ENCODE measurements around the gene PIN4. TPM values are rescaled to one million over a fixed set of nuclear protein-coding genes. Genes with fewer than 3 reads are reported as not detected.
"Not testable (repeated sequence)": the region's sequence is repeated elsewhere in the genome, so short reads cannot be mapped to it uniquely, and the experiment has no call there.

Gene PIN4
- total and polyA plus RNA-seq, 2 donors: 27.2 to 37.7 TPM

DNA sequence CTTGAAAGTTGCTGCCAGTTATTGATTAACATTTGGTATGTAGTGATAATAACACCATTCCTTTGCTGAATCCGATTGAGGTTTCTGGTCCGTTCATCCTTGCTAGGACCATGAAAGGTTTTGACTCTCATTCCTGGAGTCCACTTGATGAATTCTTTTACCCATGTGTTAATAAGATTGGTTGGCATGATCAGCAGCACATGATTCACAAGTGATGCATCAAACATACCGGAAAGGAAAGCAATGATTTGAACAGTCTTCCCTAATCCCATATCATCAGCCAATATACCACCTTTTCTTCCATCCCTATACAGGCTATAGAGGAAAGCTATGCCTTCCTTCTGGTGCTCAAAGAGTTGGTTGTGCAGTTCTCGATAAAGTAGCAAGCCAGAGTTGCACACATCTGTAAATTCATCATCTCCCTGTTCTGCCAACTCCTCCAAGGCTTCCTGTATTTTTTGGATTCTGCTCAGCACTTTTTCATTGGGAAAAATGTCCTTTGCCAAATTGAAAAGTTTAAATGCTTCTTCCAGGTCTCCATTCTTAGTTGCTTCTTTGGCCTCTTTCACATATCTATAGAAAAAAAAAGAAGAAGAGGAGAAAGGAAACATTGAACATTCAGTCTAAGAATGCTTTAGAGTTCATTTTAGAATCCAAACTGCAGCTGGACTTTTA lies 26.7 kb downstream of the PIN4 start:
- no peaks in the 10 kb centered on the region for H3K27me3 ChIP-seq (ENCODE audit: control insufficient read depth in 2 of 2, insufficient read depth in 1 of 2, low read length in 1 of 2)
- no peak overlapping the region for H3K27ac ChIP-seq (ENCODE audit: low read depth in 1 of 2, low read length in 1 of 2)
- H3K4me3 ChIP-seq (ENCODE audit: low read length in 2 of 2): no peak overlapping the region
- H3K36me3 ChIP-seq (ENCODE audit: control insufficient read depth in 2 of 2, insufficient read depth in 2 of 2, low read length in 1 of 2): peaks cover 11 to 17% of the 10 kb centered on the region in 2 donors
- 99% methylated on average over 4 of the region's 4 CpGs for WGBS
- no peaks in the 10 kb centered on the region for H3K4me1 ChIP-seq (ENCODE audit: control insufficient read depth in 2 of 2, insufficient read depth in 2 of 2, low read length in 2 of 2)
- H3K9me3 ChIP-seq (ENCODE audit: control insufficient read depth in 2 of 2, insufficient read depth in 1 of 2, low read length in 1 of 2): no peaks in the 10 kb centered on the region
- DNase-seq (ENCODE audit: low read depth in 6 of 9, low spot score in 9 of 9): no peak

DNA sequence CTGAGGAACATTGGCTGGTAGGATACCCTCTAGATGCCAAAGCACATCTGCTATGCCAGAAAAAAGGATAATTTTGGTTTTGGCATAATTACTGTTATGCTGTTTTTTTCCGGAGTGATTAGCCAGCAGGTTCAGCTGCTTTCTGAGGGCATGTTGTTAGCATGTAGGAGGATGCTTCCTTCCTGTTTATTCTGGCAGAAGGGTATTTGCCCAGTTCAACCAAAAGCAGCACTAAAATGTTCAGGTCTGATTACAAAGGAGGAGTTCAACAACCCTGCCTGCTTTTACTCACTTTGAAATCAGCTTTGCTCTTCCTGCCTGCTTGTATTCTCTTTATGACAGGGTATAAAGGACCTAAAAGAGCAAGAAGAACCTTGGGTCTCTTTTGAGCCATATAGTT lies 35.4 kb downstream of the PIN4 start:
- H3K4me3 ChIP-seq (ENCODE audit: low read length in 2 of 2): no peak overlapping the region
- DNase-seq (ENCODE audit: low read depth in 6 of 9, low spot score in 9 of 9): no peak
- WGBS: 88% methylated on average over 1 of the region's 1 CpG

DNA sequence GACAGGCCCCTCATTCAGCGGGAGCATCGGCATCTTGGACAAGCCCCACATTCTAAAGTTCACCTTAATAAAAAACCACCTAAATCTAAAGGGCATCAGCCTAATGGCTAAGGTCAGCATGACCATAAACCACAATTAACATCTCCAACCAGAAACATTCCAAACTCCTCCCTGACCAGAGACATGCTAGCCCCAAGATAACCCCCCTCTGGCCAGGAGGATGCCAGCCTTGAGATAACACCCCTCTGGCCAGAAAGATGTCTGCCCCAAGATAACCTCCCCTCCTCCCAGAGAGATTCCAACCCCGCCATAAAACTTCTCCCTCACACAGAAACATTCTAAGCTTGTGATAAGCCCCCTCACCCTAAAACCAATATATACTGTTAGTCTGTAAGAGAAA lies 38.8 kb downstream of the PIN4 start:
- not testable (repeated sequence) for H3K36me3 ChIP-seq (ENCODE audit: control insufficient read depth in 2 of 2, insufficient read depth in 2 of 2, low read length in 1 of 2); H3K4me3 ChIP-seq (ENCODE audit: low read length in 2 of 2); H3K27me3 ChIP-seq (ENCODE audit: control insufficient read depth in 2 of 2, insufficient read depth in 1 of 2, low read length in 1 of 2); H3K4me1 ChIP-seq (ENCODE audit: control insufficient read depth in 2 of 2, insufficient read depth in 2 of 2, low read length in 2 of 2); H3K27ac ChIP-seq (ENCODE audit: low read depth in 1 of 2, low read length in 1 of 2); H3K9me3 ChIP-seq (ENCODE audit: control insufficient read depth in 2 of 2, insufficient read depth in 1 of 2, low read length in 1 of 2); DNase-seq (ENCODE audit: low read depth in 6 of 9, low spot score in 9 of 9)
- WGBS: 94% methylated on average over 3 of the region's 3 CpGs

More for the DNA sequence above, 35.4 kb downstream of the PIN4 start:
- Histone ChIP-seq H3K27ac (ENCODE audit: low read depth in 1 of 2, low read length in 1 of 2) (no peak overlapping the region), H3K9me3 (ENCODE audit: control insufficient read depth in 2 of 2, insufficient read depth in 1 of 2, low read length in 1 of 2) (no peaks in the 10 kb centered on the region), H3K4me1 (ENCODE audit: control insufficient read depth in 2 of 2, insufficient read depth in 2 of 2, low read length in 2 of 2) (no peaks in the 10 kb centered on the region), H3K27me3 (ENCODE audit: control insufficient read depth in 2 of 2, insufficient read depth in 1 of 2, low read length in 1 of 2) (no peaks in the 10 kb centered on the region), H3K36me3 (ENCODE audit: control insufficient read depth in 2 of 2, insufficient read depth in 2 of 2, low read length in 1 of 2) (no peaks in the 10 kb centered on the region)

DNA sequence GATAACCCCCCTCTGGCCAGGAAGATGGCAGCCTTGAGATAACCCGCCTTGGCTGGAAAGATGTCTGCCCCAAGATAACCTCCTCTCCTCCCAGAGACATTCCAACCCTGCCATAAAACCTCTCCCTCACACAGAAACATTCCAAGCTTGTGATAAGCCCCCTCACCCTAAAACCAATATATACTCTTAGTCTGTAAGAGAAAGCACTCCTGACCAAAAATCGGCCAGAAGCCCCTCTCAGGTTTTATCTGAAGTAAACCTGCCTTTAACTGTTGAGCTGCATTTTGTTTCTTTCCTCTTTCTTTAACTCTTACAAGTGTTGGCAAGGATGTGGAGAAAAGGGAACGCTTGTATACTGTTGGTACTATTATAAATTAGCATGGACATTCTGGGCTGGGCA lies 48.7 kb downstream of the PIN4 start:
- H3K4me3 ChIP-seq (ENCODE audit: low read length in 2 of 2): no peak overlapping the region
- DNase-seq (ENCODE audit: low read depth in 6 of 9, low spot score in 9 of 9): no peak
- H3K27ac ChIP-seq (ENCODE audit: low read depth in 1 of 2, low read length in 1 of 2): no peak overlapping the region
- no peaks in the 10 kb centered on the region for H3K27me3 ChIP-seq (ENCODE audit: control insufficient read depth in 2 of 2, insufficient read depth in 1 of 2, low read length in 1 of 2)
- WGBS: 96% methylated on average over 3 of the region's 3 CpGs
- H3K4me1 ChIP-seq (ENCODE audit: control insufficient read depth in 2 of 2, insufficient read depth in 2 of 2, low read length in 2 of 2): no peaks in the 10 kb centered on the region
- no peaks in the 10 kb centered on the region for H3K36me3 ChIP-seq (ENCODE audit: control insufficient read depth in 2 of 2, insufficient read depth in 2 of 2, low read length in 1 of 2)
- H3K9me3 ChIP-seq (ENCODE audit: control insufficient read depth in 2 of 2, insufficient read depth in 1 of 2, low read length in 1 of 2): no peaks in the 10 kb centered on the region

DNA sequence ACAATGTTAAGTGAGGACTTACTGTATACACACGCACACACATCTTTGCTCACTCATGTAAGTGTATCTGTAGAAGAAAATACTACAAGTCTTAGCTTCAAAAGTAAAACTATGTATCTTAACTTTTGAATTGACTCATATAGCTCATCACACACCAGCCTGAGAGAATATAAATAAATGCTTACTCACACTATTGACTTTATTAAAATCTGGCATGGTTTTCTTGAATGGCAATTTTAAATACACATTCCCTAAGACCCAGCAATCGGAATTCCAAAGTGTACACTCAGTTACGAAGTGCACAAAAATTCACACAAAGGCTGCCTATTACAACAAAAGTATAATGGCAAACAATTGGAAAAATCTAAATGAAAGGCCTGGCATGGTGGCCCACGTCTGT lies 55.3 kb downstream of the PIN4 start:
- no peaks in the 10 kb centered on the region for H3K36me3 ChIP-seq (ENCODE audit: control insufficient read depth in 2 of 2, insufficient read depth in 2 of 2, low read length in 1 of 2)
- H3K4me3 ChIP-seq (ENCODE audit: low read length in 2 of 2): no peak overlapping the region
- no peak for DNase-seq (ENCODE audit: low read depth in 6 of 9, low spot score in 9 of 9)
- peaks cover 2 to 6% of the 10 kb centered on the region in 2 donors for H3K4me1 ChIP-seq (ENCODE audit: control insufficient read depth in 2 of 2, insufficient read depth in 2 of 2, low read length in 2 of 2)
- H3K9me3 ChIP-seq (ENCODE audit: control insufficient read depth in 2 of 2, insufficient read depth in 1 of 2, low read length in 1 of 2): no peaks in the 10 kb centered on the region
- peaks cover 0 to 2% of the 10 kb centered on the region in 2 donors for H3K27me3 ChIP-seq (ENCODE audit: control insufficient read depth in 2 of 2, insufficient read depth in 1 of 2, low read length in 1 of 2)
- H3K27ac ChIP-seq (ENCODE audit: low read depth in 1 of 2, low read length in 1 of 2): no peak overlapping the region
- 97% methylated on average over 4 of the region's 4 CpGs for WGBS

DNA sequence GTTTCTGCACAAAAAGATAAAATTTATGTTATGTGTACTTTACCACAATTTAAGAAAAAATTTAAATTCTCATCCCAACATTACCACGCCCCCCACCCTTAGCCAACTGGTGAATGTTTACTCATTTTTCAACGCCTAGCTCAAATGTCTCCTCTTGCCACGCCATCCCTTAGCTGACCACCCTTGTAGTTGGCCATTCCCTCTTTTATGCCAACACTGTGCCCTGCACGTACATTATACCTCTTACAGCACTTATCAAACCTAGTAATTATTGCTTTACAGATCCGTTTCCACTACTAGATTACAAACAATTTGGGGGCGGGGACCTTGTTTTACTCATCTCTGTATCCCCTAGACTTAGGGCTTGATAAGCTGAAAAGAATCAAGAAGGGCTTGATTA lies 56.6 kb downstream of the PIN4 start:
- Histone ChIP-seq H3K27me3 (ENCODE audit: control insufficient read depth in 2 of 2, insufficient read depth in 1 of 2, low read length in 1 of 2) (peaks cover 0 to 2% of the 10 kb centered on the region in 2 donors), H3K4me1 (ENCODE audit: control insufficient read depth in 2 of 2, insufficient read depth in 2 of 2, low read length in 2 of 2) (peaks cover 2 to 6% of the 10 kb centered on the region in 2 donors), H3K36me3 (ENCODE audit: control insufficient read depth in 2 of 2, insufficient read depth in 2 of 2, low read length in 1 of 2) (no peaks in the 10 kb centered on the region), H3K27ac (ENCODE audit: low read depth in 1 of 2, low read length in 1 of 2) (peak overlapping the region in 1 of 2 donors; percentile 37), H3K9me3 (ENCODE audit: control insufficient read depth in 2 of 2, insufficient read depth in 1 of 2, low read length in 1 of 2) (no peaks in the 10 kb centered on the region), H3K4me3 (ENCODE audit: low read length in 2 of 2) (peak overlapping the region; percentile 54 to 59)
- WGBS: 51% methylated on average over 6 of the region's 6 CpGs
- DNase-seq (ENCODE audit: low read depth in 6 of 9, low spot score in 9 of 9): no peak

DNA sequence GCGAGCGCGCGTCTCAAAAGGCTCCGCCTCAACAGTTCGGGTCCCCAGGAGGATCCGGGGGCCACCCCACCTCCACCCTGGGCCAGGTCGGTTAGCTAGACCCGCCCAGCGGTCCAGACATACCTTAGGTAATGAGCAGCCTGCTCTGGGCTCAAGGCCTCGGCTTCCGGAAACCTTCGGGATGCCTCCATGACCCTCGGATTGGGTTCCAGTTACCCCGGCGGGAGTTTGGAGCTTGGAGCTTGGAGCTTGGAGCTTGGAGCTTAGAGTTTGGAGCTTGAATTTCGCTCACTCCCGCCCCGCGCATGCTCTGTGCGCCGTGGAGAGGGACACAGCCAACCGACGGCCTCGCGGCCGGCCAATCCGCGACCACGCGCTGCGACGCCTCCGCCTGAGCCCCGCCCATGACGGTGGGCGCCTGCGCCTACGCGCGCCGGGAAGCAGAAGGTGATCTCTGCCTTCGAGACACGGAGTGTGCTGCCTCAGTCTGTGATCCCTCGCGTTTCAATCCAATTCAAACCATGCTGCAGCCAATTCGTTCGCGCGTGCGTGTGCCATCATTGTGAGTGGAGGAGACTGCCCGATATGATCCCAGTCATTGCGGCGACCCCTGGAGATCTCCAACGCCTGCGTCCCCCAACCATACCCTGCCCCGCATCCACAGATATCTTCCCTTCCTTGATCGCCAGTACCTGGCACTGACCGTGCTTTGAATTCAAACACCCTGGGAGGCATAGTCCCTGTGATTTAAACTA lies 57.3 kb downstream of the PIN4 start, which contains the start of gene ERCC6L:
ERCC6L (minus strand) TSS at position 307 of the 755 bp plus-strand sequence; CDS start at position 191, 116 bp downstream.
- Histone ChIP-seq H3K27ac (ENCODE audit: low read depth in 1 of 2, low read length in 1 of 2) (peak within 1 kb of the TSS in 1 of 2 donors; percentile 37), H3K4me3 (ENCODE audit: low read length in 2 of 2) (peak within 1 kb of the TSS; percentile 54 to 59), H3K9me3 (ENCODE audit: control insufficient read depth in 2 of 2, insufficient read depth in 1 of 2, low read length in 1 of 2) (no peaks in the 10 kb centered on the region), H3K27me3 (ENCODE audit: control insufficient read depth in 2 of 2, insufficient read depth in 1 of 2, low read length in 1 of 2) (peaks cover 0 to 2% of the 10 kb centered on the region in 2 donors), H3K4me1 (ENCODE audit: control insufficient read depth in 2 of 2, insufficient read depth in 2 of 2, low read length in 2 of 2) (peaks cover 2 to 6% of the 10 kb centered on the region in 2 donors), H3K36me3 (ENCODE audit: control insufficient read depth in 2 of 2, insufficient read depth in 2 of 2, low read length in 1 of 2) (no peaks in the 10 kb centered on the region)
- DNase-seq (ENCODE audit: low read depth in 6 of 9, low spot score in 9 of 9): peak; percentile 60 to 89 (median 72)
- 5% methylated on average over 59 of the region's 59 CpGs for WGBS

DNA sequence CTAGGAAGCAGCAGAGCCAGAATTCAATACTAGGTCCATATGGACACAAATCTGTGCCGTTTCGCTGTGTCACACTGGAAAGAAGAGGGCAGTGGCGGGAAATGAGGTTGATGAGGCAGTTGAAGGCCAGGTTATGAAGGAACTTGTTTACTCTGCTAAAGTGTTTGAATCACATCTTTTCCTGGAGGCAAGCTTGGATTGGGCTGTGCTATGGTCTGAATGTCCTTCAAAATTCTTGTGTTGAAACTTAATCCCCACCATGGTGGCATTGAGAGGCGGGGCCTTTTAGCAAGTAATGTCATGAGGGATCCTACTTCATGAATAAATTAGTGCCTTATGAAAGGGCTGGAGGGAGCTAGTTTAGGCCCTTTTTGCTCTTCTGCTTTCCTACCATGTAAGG lies 59.4 kb downstream of the PIN4 start:
- Histone ChIP-seq H3K36me3 (ENCODE audit: control insufficient read depth in 2 of 2, insufficient read depth in 2 of 2, low read length in 1 of 2) (no peaks in the 10 kb centered on the region), H3K4me3 (ENCODE audit: low read length in 2 of 2) (no peak overlapping the region), H3K9me3 (ENCODE audit: control insufficient read depth in 2 of 2, insufficient read depth in 1 of 2, low read length in 1 of 2) (no peaks in the 10 kb centered on the region), H3K4me1 (ENCODE audit: control insufficient read depth in 2 of 2, insufficient read depth in 2 of 2, low read length in 2 of 2) (peaks cover 2 to 6% of the 10 kb centered on the region in 2 donors), H3K27me3 (ENCODE audit: control insufficient read depth in 2 of 2, insufficient read depth in 1 of 2, low read length in 1 of 2) (peaks cover 0 to 2% of the 10 kb centered on the region in 2 donors), H3K27ac (ENCODE audit: low read depth in 1 of 2, low read length in 1 of 2) (no peak overlapping the region)
- 98% methylated on average over 4 of the region's 4 CpGs for WGBS
- no peak for DNase-seq (ENCODE audit: low read depth in 6 of 9, low spot score in 9 of 9)

DNA sequence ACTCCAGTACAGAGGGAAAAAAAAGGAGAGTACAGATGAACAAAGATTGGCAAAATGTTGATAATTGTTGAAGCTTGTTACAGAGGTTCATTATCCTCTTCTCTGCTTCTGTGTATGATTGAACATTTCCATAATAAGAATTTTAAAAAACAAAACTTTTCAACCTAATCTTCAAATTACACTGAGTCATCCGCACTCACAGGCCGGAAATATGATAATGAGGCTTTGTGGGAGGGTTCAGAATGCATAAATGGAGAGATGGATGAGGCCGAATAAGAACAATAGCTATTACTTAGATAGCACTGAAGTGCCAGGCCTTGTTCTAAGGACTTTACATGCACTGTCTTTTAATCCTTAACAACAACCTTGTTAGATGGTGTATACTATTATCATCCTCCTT lies 61.9 kb downstream of the PIN4 start:
- no peaks in the 10 kb centered on the region for H3K9me3 ChIP-seq (ENCODE audit: control insufficient read depth in 2 of 2, insufficient read depth in 1 of 2, low read length in 1 of 2)
- H3K27ac ChIP-seq (ENCODE audit: low read depth in 1 of 2, low read length in 1 of 2): no peak overlapping the region
- no peaks in the 10 kb centered on the region for H3K36me3 ChIP-seq (ENCODE audit: control insufficient read depth in 2 of 2, insufficient read depth in 2 of 2, low read length in 1 of 2)
- no peak overlapping the region for H3K4me3 ChIP-seq (ENCODE audit: low read length in 2 of 2)
- 61% methylated on average over 3 of the region's 3 CpGs for WGBS
- H3K4me1 ChIP-seq (ENCODE audit: control insufficient read depth in 2 of 2, insufficient read depth in 2 of 2, low read length in 2 of 2): peaks cover 2% of the 10 kb centered on the region in 2 donors
- DNase-seq (ENCODE audit: low read depth in 6 of 9, low spot score in 9 of 9): no peak
- peaks cover 0 to 2% of the 10 kb centered on the region in 2 donors for H3K27me3 ChIP-seq (ENCODE audit: control insufficient read depth in 2 of 2, insufficient read depth in 1 of 2, low read length in 1 of 2)

All from thymus (tissue), 11 donors.